Nucleus accumbens (tissue), 56 donors: ENCODE results near the gene NFKB2.

ENCODE experiments used
- DNase-seq, 56 donors: peaks; one replicate each; lab custom pipeline; 2025; lab: John Stamatoyannopoulos, UW

NFKB2 gene

GRCh38 chr10:102394079-102394800 is 1.3 kb upstream of the NFKB2 start:
- DNase-seq, result peak; percentile 40 to 90 (median 80)

- peak in 6 of 56 donors; percentile 34 to 58 (median 46) for DNase-seq
Measured at GRCh38 chr10:102394801-102395399, 605 bp upstream of the NFKB2 start.

GRCh38 chr10:102396317-102396650 is 779 bp downstream of the NFKB2 start:
- DNase-seq, result no peak

GRCh38 chr10:102396730-102397151 is 1.2 kb downstream of the NFKB2 start:
- no peak for DNase-seq

GRCh38 chr10:102397222-102398171 is 2.0 kb downstream of the NFKB2 start:
- no peak for DNase-seq

GRCh38 chr10:102398172-102399020 is 2.9 kb downstream of the NFKB2 start:
- no peak for DNase-seq

GRCh38 chr10:102399217-102400021 is 3.9 kb downstream of the NFKB2 start:
- peak in 54 of 56 donors; percentile 32 to 91 (median 78) for DNase-seq

GRCh38 chr10:102400076-102400475 is 4.6 kb downstream of the NFKB2 start:
- peak in 2 of 56 donors; percentile 37 to 53 for DNase-seq

GRCh38 chr10:102400598-102401341 is 5.3 kb downstream of the NFKB2 start:
- no peak for DNase-seq

GRCh38 chr10:102401342-102401654 is 5.8 kb downstream of the NFKB2 start:
- DNase-seq, result no peak

- DNase-seq, result no peak
Measured at GRCh38 chr10:102401735-102402511, 6.4 kb downstream of the NFKB2 start.

- DNase-seq, result no peak
Measured at GRCh38 chr10:102402512-102402896, 7.0 kb downstream of the NFKB2 start.

- no peak for DNase-seq
Measured at GRCh38 chr10:102403115-102403514, 7.6 kb downstream of the NFKB2 start.

- DNase-seq, result no peak
Measured at GRCh38 chr10:102404361-102405107, 9.0 kb downstream of the NFKB2 start.

- no peak for DNase-seq
Measured at GRCh38 chr10:102405108-102405571, 9.6 kb downstream of the NFKB2 start.

GRCh38 chr10:102405632-102406031 is 10.1 kb downstream of the NFKB2 start:
- DNase-seq, result no peak

- no peak for DNase-seq
Measured at GRCh38 chr10:102406815-102407214, 11.3 kb downstream of the NFKB2 start.
